HG02798 (cell line): Measurements from ENCODE around the gene RPL39L.
"Not testable (repeated sequence)": the region's sequence is repeated elsewhere in the genome, so short reads cannot be mapped to it uniquely, and the experiment has no call there.

Experiments used
- ATAC-seq: cut with Tn5 transposase; IDR thresholded peaks from one replicate; pipeline ENCODE4 v1.9.1; 2021; ENCODE audit warnings: mild to moderate bottlenecking; ENCODE audit not compliant: unreplicated experiment, poor library complexity

RPL39L gene

DNA sequence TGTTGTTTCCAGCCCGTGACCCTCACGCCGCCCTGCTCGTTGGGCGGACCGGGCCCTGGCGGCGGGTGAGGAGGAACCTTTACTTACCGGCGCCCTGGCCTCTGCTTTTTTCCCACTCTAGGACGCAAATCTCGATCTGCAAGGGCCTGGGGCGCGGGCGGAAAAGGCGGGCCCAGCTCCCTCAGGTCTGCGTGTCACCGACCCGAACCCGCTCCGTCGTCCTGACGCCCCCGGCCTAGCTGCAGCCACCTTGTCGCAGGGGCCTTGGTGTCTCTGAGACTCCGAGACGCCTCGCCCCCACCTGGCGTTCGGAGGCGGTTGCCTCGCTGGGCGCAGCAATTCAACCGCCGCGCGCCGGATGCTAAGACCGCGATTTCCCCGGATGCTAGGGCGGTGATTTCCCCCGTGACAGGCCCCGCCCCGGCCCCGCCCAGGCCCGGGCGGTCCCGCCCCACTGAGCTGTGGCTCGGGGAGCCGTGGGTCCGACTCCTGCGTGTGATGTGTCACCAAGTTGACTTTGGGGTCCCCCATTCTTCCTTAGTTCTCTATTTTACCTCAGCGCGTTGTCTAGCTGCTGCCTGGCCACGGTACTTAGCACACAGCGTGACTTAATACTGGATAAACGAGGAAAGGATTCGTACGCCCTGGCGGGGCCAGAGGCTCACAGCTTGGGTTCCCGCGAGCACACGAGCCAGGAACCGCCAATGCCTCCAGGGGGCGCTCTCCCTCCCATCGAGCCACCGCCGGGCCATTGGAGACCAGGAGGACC lies at the start of gene RPL39L:
TSS of gene RPL39L (minus strand) at position 371 of the 769 bp plus-strand sequence. CDS start 18,196 bp downstream, outside the sequence.
- peak; percentile 99 for ATAC-seq

DNA sequence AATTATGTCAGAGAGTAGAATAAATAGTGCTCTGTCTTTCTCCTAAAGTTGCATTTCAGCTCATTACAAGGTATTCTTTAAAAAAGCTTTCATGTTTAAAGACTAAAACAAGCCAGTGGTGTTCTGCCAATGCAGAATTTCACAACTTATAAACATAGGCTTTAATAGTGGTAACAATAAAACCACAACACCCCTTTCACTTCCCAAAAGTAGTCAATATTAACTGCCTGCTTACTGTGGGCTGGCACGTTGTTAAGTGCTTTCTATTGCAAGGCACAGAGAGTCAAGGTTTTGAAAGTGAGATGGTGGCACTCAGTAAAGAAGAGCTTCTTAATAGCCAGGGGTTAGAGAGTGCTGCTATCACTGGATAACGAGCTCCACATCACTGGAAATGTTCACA lies 49.6 kb upstream of the RPL39L start:
- no peak for ATAC-seq

DNA sequence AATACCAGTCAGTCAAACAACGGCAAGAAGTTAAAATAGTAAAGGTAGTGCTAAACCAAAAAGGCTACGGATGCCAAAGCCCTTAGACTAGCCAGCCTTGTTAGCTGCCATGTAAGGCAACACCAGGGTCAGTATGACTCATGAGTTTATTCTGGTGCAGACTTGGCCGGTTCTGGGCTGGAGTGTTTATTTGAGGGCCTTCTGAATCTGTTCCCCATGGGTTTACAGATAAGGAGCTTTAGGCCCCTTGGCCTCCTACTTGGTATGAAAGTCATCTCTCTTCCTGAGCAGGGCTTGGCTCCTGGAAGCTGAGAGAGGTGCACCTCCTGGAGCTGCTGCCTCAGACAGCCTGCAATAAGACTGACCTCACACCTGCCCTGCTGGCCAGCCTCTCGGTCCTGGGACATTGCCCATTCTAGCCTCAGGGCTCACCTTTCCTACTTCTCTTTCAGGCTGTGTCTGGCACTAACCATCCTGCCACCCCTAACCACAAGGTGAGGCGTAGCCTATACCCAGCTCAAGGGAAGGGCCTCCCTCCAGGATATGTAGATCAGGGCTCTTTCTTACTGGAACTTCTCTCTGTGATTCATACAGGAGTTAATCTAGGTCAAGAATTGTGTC lies 47.6 kb upstream of the RPL39L start:
- ATAC-seq = peak; percentile 36

DNA sequence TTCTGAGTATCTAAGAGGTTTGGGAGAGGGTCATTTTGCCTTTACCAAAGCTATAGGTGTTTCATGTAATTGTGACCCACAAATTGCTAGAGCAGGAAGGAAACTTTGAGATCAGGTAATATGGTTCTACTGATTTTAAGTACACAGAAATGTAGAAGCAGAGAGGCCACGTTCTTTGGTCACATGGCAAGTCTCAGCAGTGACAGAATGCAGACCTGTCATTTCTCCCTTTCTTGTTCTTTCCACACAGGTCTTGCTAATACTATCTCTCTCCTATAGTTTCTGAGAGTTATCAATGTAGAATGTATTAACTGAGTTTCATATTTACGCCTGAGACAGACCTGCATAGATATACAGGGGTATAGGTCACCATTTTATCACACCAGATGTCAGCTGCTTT lies 47.1 kb upstream of the RPL39L start:
- ATAC-seq = peak; percentile 28

DNA sequence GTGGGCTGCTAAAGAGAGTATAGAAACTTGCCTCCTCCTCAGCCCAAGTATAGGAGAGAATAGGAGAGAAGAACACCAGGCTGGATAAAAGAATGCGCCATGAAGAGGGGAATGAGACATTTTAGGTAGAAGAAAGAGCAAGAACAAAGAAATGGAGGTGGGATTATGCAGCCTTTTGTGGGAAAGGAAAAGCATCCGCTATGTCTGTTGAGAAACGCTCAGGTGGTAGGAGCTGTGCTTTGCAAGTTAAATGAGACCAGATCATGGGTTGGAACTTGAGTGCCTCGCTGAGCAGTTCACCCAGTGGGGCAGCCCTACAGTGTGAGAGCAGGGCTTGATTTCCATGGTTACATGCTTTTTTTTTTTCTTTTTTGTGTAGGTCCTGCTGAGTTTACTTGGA lies 46.5 kb upstream of the RPL39L start:
- ATAC-seq = no peak

DNA sequence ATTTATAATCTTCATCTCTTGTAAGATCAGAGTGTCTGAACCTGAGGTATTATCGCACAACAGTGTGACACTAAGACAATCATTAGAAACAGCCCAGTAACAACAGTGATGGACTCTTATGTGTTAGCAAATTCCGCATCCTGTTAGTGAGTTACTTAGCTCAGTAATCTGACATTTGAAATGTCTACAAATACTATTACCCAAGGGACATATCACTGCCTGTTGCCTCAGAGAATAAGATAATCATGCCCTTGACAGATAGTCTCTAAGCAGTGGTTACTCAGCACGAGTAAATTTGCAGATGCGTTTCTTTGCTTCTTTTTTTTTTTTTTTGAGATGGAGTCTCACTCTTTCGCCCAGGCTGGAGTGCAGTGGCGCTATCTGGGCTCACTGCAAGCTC lies 44.6 kb upstream of the RPL39L start:
- no peak for ATAC-seq

DNA sequence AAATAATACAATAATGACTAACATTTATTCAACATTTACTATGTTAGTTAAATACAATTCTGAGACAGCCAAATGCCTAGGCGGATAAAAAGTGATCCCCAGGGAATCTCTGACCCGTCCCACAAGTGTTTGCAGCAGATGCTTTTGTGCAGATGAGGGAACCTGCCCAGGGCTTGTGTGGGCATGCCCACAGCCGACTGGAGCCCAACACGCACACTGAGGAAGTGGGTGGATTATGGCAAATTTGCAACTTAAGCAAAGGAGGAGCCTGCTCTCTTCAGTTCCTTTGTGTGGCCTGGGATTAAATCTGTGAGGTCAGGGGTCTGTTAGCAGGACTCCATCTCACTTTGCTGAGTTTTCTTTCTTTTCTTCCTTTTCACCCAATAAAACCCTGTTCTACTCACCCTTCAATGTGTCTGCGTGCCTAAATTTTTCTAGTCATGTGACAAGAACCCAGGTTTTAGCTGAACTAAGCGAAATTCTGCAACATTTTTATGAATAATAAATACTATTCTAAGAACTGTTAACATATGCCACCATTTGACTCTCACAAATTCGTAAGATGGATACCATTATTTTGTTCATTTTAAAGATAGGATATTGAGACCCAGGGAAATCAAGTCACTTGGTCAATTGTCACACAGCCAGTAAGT lies 44.0 kb upstream of the RPL39L start:
- peak; percentile 50 for ATAC-seq

DNA sequence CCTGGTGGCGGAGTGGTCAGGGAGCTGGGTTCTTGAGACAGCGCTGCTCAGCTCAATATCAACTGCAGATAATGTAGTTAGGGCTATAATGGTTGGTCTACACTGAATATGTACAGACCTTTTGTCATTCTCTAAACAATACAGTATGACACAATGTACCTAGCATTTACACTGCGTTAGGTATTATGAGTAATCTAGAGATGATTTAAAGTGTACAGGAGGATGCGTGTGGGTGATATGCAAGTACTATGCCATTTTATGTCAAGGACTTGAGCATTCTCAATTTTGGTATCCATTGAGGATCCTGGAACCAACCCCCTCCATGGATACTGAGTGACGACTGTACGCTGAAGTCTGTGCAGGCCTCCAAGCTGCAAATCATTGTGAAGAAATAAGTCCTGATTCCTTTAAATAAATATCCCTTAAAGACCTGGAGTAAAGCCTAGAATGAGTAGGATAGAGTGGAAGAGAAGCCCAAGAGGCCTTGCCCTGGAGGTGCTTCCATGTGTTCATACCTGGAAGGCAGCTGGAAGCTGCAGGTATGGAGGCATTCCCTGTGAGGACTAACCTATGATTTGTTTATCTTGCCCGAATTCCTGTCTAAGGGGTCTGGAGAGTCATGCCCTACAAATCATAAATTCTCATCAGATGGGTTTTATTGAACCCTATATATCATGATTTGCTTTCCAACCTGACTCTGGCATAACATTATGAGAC lies 42.3 kb upstream of the RPL39L start:
- ATAC-seq = no peak

DNA sequence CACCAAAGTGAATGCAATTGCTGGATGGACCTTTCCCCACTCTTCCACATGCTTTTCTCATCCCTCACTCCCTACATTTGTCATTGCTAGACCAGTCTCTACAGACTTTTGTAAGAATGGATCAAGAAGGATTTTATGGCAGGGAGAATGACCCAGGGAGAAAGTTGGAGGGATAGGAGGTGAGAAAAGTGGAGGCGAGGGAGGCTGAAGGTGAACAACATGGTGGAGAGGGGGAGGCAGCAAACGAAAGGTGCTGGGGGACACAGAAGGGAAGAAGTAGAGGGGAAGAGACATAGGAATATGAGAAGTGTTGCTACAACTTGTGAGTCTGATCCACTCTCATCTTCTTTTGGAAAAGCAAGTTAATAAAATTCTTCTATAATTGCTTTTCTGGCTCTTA lies 33.6 kb upstream of the RPL39L start:
- ATAC-seq = no peak

DNA sequence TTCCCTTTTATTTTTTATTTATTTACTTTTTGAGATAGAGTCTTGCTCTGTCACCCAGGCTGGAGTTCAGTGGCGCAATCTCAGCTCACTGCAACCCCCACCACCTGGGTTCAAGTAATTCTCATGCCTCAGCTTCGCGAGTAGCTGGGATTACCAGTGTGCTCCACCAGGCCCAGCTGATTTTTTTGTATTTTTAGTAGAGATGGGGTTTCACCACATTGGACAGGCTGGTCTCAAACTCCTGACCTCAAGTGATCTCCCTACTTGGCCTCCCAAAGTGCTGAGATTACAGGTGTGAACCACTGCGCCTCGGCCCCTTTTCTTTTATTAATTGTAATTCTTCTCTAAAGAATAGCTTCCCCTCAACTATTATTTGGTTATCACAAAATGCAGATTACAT lies 31.6 kb upstream of the RPL39L start:
- ATAC-seq = not testable (repeated sequence)

DNA sequence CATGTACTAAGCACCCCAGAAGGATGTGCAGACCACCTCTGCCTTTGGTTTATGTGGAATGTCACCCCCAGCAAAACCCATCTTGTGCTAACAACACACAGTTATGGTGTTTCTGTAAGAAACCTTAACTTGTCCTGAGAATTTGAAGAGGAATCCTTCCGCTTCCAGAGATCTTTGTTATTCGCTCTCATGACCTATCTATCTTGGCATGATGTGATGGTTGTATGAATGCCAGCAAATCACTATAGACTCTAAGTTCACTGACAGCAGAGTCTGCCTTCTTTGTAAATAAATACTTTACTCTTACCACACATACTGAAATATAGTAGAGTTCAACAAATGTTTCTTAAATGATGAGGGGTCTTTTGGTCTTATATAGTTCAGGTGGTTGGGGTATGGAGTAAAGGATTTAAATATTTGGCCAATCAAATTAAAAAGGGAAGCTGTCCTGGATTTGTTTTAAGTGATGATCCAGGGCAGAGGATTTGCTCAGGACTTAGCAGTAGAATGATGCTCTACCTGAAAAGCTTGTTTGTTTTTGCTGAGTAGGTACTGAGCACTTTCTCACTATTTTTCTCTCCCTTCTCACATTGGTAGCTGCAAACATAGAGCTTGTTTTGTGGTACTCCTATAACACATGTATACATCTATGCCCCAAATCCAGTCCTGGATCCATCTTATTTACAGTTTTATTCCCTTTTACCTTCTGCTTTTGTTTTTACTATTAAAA lies 30.1 kb upstream of the RPL39L start:
- no peak for ATAC-seq

DNA sequence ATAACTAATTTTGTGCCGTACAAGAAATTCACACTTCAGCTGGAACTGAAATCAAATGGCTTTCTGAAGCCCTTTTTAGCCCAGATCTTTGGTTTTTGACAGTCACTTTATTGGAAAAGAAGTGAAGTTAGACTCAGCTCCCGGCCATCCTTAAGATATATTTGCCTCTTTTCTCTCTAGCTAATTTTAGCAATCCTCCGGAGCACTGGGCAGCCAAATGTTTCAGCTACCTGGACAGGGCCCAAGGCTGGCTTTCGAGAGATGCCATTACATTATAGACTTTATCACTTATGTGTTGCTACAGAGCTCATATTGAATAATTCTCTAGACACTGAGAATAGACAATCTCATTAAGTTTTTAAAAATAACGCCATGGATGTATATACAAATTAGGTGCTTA lies 28.5 kb upstream of the RPL39L start:
- no peak for ATAC-seq

DNA sequence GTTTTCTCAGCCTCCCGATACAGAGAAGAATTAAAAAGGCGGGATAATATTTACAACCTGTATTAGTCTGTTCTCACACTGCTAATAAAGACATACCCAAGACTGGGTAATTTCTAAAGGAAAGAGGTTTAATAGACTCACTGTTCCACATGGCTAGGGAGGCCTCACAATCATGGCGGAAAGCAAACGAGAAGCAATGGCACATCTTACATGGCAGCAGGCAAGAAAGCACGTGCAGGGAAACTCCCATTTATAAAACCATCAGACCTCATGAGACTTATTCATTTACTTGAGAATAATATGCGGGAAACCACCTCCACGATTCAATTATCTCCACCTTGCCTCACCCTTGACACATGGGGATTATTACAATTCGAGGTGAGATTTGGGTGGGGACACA lies 27.5 kb upstream of the RPL39L start:
- no peak for ATAC-seq

DNA sequence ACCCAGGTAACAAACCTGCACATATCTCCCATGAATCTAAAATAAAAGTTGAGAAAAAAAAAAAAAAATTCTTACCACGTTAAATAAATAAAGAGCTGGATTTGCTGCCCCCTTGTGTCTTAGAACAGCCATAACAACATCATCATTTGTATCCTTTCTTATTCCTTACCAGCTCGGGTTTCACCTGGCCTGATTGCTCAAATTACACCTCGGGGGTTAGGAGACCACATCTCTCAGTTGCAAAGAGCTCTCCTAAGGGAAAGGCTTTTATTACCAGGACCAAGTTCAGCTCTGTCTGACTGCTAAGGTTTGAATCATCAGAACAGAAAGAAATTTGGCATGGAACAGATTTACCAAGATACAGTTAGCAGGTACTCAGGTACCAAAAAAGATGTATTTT lies 25.8 kb upstream of the RPL39L start:
- ATAC-seq = no peak

DNA sequence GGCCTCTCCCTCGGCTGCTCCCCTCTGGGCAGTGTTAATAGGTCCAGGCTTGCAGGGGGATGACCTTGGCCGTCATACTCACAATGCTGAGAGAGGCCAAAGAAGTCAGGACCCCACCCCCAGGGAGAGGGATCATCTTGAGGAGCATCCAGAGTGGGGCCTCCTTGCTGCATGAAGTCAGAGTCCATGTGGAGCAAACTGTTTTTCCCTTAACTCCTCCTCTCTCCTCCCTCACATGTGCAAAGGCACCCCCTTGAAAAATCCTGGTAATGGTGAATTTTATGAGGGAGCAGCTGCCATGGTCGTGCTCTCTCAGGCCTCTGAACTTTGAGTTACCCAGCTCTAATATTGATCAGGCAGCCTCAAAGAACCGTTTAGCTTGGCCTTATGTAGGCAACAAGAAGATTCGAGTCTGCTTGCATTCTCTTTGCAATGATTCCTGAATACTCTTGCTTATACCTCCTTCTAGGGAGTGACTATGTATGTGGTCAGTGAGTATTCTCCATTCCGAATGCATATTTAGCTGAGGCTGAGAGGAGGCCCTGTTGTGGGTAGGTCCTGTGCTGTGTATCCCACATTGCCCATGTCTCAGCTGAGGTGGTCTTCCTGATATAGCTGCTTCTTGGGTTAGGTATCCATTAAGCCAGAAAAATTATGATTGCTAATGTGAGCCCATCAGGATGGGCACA lies 23.1 kb upstream of the RPL39L start:
- ATAC-seq = no peak

DNA sequence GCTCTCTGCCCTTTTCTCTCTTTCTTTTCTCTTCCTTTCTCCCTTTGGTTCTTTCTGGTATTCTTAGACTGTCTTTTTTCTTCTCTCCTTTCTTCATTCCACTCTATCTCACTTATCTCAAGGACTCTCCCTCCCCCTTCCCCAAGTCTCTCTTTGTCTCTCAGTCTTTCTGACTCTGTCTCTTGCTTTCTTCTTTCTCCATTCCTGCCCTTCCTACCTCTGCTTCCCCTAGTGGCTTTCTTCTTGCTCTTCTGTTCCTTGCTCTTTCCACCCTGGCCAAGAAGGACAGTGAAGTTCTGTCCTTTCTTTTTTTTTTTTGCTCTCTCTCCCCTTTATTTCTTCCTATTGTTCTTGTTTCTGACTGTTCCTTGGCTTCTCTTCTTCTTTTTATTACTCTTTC lies 22.3 kb upstream of the RPL39L start:
- no peak for ATAC-seq

DNA sequence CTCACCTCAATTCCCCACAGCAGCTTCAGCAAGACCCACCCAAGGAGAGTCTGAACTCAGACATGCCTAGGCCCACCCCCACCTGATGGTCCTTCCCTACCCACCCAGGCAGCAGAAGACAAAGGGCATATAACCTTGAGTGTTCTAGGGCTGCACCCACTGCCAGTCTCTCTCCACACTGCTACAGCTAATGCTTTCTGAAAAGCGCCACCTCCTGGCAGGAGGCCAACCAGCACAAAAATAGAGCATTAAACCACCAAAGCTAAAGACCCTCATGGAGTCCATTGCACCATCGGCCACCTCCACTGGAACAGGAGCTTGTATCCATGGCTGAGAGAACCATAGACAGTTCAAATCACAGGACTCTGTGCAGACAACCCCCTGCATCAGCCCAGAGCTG lies 11.3 kb upstream of the RPL39L start:
- ATAC-seq = no peak

DNA sequence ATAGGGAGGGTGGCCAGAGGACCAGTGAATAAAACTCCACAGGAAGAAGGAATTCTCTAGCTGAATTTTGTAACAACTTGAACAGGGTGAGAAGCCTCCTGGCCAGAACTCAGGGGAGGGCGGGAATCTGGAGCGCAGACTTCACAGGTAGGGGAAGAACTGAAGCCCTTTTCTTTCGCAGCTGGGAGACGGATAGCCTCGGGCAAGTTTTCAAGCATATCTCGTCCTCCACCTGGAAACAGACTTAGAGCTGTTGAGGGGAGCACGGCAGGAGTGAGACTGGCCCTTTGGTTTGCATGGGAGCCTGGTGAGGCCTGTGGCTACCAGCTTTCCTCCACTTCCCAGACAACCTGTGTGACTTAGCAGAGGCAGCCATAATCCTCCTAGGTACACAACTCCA lies 10.9 kb upstream of the RPL39L start:
- no peak for ATAC-seq

DNA sequence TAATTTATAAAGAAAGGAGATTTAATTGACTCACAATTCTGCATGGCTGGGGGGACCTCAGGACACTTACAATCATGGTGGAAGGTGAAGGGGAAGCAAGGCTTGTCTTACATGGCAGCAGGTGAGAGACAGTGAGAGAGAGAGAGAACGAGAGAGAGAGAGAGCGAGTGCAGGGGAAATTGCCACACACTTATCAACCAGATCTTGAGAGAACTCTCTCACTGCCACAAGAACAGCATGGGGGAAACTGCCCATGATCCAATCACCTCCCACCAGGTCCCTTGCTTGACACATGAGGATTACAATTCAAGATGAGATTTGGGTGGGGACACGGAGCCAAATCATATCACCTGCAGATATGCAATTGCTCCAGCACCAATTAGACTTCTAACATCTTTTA lies 7.1 kb upstream of the RPL39L start:
- no peak for ATAC-seq
